WTC11 (cell line): ENCODE measurements around the gene CFAP100.

Source experiments
- CBFB ChIP-seq: sonication (generic); formaldehyde crosslinking; IDR thresholded peaks from 2 replicates; pipeline ENCODE4 v1.8.1; 2022; ENCODE audit warnings: mild to moderate bottlenecking, low read depth, missing genetic modification reagents
- CREB1 ChIP-seq: sonication (generic); formaldehyde crosslinking; IDR thresholded peaks from 2 replicates; pipeline ENCODE4 v1.8.0; 2023; ENCODE audit warnings: mild to moderate bottlenecking, missing genetic modification reagents
- IRF2 ChIP-seq: sonication (generic); formaldehyde crosslinking; IDR thresholded peaks from 2 replicates; pipeline ENCODE4 v1.8.0; 2022; ENCODE audit warnings: low read depth, missing genetic modification reagents, borderline replicate concordance
- NR1H2 ChIP-seq: sonication (generic); formaldehyde crosslinking; IDR thresholded peaks from 2 replicates; pipeline ENCODE4 v1.9.0; 2021; ENCODE audit warnings: mild to moderate bottlenecking, moderate library complexity, missing genetic modification reagents
- NR2C2 ChIP-seq: sonication (generic); formaldehyde crosslinking; IDR thresholded peaks from 2 replicates; pipeline ENCODE4 v1.8.0; 2022; ENCODE audit warnings: mild to moderate bottlenecking, missing genetic modification reagents
- SMAD3 ChIP-seq: sonication (generic); formaldehyde crosslinking; IDR thresholded peaks from 2 replicates; pipeline ENCODE4 v1.8.0; 2022; ENCODE audit warnings: missing genetic modification reagents, mild to moderate bottlenecking, borderline replicate concordance
- SP1 ChIP-seq: sonication (generic); formaldehyde crosslinking; conservative IDR thresholded peaks from 2 replicates; pipeline ENCODE4 v1.8.1; 2022; ENCODE audit warnings: missing genetic modification reagents
- USF1 ChIP-seq: sonication (generic); formaldehyde crosslinking; IDR thresholded peaks from 2 replicates; pipeline ENCODE4 v1.8.0; 2022; ENCODE audit warnings: mild to moderate bottlenecking, missing genetic modification reagents
- ZNF317 ChIP-seq: sonication (generic); formaldehyde crosslinking; IDR thresholded peaks from 2 replicates; pipeline ENCODE4 v1.8.1; 2023; ENCODE audit warnings: low read depth, mild to moderate bottlenecking, moderate library complexity, missing genetic modification reagents, borderline replicate concordance
- TF ChIP-seq, protein P1 (sequence below): fragments of 200-600 bp; IDR thresholded peaks from 2 replicates; pipeline ENCODE4 v1.8.0; 2022; ENCODE audit warnings: antibody characterized with exemption
- TF ChIP-seq, protein P2 (sequence below): sonication (generic); formaldehyde crosslinking; IDR thresholded peaks from 2 replicates; pipeline ENCODE4 v1.8.1; 2022; ENCODE audit warnings: mild to moderate bottlenecking, moderate library complexity, missing genetic modification reagents

DNA sequence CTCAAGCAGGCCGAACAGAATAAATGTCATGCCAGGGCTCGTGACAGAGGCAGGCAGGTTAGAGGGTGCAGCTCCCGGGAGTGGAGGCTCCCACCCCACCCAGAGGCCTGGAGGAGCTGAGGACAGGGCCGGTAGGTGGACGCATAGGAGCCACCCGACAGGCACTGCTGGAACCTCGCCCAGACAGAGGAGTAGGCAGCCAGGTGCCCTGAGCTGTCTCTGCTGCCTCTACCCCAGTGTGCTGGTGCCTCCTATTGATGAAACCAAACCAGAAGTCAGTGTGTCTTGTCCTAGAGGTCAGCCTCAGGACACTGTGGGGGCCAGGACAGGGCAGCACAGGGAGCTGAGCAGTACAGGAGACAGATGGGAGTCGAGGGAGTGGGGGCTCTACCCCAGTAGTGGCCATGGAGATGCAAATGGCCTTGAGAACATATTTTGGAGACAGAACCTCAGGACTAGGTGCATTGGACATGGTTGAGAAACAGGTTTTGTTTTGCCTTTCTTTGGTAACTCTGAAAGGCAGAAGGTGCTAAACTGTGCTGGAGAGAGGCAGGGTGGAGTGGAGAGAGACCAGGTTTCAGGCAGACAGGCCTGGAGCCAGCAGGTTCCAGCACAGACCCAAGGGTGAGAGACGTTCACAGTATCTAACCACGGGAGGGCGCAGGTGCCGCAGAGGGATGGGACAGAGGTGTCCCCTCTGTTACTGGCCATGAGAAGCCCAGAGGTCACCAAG lies 22.1 kb upstream of the CFAP100 start:
- TF ChIP-seq IRF2 (CRISPR knock-in tag) = no peak
- TF ChIP-seq ZNF317 = no peak
- no peak for TF ChIP-seq CREB1 (CRISPR knock-in tag)
- TF ChIP-seq, protein P1, sequence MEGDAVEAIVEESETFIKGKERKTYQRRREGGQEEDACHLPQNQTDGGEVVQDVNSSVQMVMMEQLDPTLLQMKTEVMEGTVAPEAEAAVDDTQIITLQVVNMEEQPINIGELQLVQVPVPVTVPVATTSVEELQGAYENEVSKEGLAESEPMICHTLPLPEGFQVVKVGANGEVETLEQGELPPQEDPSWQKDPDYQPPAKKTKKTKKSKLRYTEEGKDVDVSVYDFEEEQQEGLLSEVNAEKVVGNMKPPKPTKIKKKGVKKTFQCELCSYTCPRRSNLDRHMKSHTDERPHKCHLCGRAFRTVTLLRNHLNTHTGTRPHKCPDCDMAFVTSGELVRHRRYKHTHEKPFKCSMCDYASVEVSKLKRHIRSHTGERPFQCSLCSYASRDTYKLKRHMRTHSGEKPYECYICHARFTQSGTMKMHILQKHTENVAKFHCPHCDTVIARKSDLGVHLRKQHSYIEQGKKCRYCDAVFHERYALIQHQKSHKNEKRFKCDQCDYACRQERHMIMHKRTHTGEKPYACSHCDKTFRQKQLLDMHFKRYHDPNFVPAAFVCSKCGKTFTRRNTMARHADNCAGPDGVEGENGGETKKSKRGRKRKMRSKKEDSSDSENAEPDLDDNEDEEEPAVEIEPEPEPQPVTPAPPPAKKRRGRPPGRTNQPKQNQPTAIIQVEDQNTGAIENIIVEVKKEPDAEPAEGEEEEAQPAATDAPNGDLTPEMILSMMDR = no peak
- no peak for TF ChIP-seq NR2C2 (CRISPR knock-in tag)
- TF ChIP-seq NR1H2 (CRISPR knock-in tag) = no peak
- TF ChIP-seq, protein P2, sequence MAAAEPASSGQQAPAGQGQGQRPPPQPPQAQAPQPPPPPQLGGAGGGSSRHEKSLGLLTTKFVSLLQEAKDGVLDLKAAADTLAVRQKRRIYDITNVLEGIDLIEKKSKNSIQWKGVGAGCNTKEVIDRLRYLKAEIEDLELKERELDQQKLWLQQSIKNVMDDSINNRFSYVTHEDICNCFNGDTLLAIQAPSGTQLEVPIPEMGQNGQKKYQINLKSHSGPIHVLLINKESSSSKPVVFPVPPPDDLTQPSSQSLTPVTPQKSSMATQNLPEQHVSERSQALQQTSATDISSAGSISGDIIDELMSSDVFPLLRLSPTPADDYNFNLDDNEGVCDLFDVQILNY (CRISPR knock-in tag) = no peak
- no peak for TF ChIP-seq USF1 (CRISPR knock-in tag)
- no peak for TF ChIP-seq CBFB
- TF ChIP-seq SP1 (CRISPR knock-in tag) = no peak
- TF ChIP-seq SMAD3 = no peak
